OCI-LY7 (cell line): Measurements from ENCODE around the gene CENPQ. TPM values are rescaled to one million over a fixed set of nuclear protein-coding genes. Genes with fewer than 3 reads are reported as not detected.

ENCODE experiments used
- BruUV-seq: library from RNA; stranded (reverse); fragments of 400-500 nt; replicated peaks from 2 replicates; lab custom pipeline; 2021; lab: Mats Ljungman, UMichigan
- CTCF ChIA-PET: fragments of 300-600 bp; sonication (Branson Sonifier 250); formaldehyde crosslinking; loops from one replicate; lab custom pipeline; 2022; ENCODE audit warnings: antibody characterized with exemption; ENCODE audit not compliant: unreplicated experiment; lab: Charles Lee
- POLR2A ChIA-PET: fragments of 300-600 bp; sonication (Branson Sonifier 250); formaldehyde crosslinking; loops from one replicate; lab custom pipeline; 2022; ENCODE audit warnings: antibody characterized with exemption; lab: Charles Lee
- DNase-seq: peaks from one replicate; pipeline ENCODE4 v3.0.0-alpha.2; 2015; ENCODE audit warnings: low spot score
- H2AFZ ChIP-seq: fragments of 200-600 bp; sonication (generic), shearing (Covaris generic); 2 replicates; pipeline ENCODE4 v1.6.1; 2014; ENCODE audit warnings: mild to moderate bottlenecking, antibody characterized with exemption, low read length, moderate library complexity
- H3K27ac ChIP-seq: fragments of 200-600 bp; sonication (generic); 2 replicates; pipeline ENCODE4 v1.5.1; 2014; ENCODE audit warnings: mixed run types, low read depth, mild to moderate bottlenecking, moderate library complexity, low read length, inconsistent platforms; ENCODE audit not compliant: poor library complexity, severe bottlenecking
- H3K36me3 ChIP-seq: fragments of 200-600 bp; sonication (generic); 2 replicates; pipeline ENCODE4 v1.6.1; 2014; ENCODE audit warnings: mild to moderate bottlenecking, antibody characterized with exemption, low read length, moderate library complexity, mixed read lengths; ENCODE audit not compliant: insufficient read depth
- H3K4me1 ChIP-seq: fragments of 200-600 bp; sonication (generic); 2 replicates; pipeline ENCODE4 v1.5.1; 2014; ENCODE audit warnings: mild to moderate bottlenecking, low read length; ENCODE audit not compliant: insufficient read depth, poor library complexity, severe bottlenecking
- H3K4me2 ChIP-seq: fragments of 200-600 bp; sonication (generic); 2 replicates; pipeline ENCODE4 v1.6.1; 2014; ENCODE audit warnings: mild to moderate bottlenecking, low read length
- H3K4me3 ChIP-seq: fragments of 200-600 bp; sonication (generic); 2 replicates; pipeline ENCODE4 v1.5.1; 2014; ENCODE audit warnings: mild to moderate bottlenecking, low read depth, low read length; ENCODE audit not compliant: poor library complexity, severe bottlenecking
- H3K79me2 ChIP-seq: fragments of 200-600 bp; sonication (generic); 2 replicates; pipeline ENCODE4 v1.6.1; 2016; ENCODE audit warnings: low read depth, mild to moderate bottlenecking, low read length, moderate library complexity, mixed read lengths; ENCODE audit not compliant: insufficient read depth
- H3K9me2 ChIP-seq: fragments of 200-600 bp; sonication (generic); 2 replicates; pipeline ENCODE4 v1.6.1; 2016; ENCODE audit warnings: mild to moderate bottlenecking, low read length, mixed read lengths; ENCODE audit not compliant: insufficient read depth
- H3K9me3 ChIP-seq: fragments of 200-600 bp; sonication (generic); 2 replicates; pipeline ENCODE4 v1.6.1; 2014; ENCODE audit warnings: mild to moderate bottlenecking, mixed run types, low read length, mixed read lengths
- H4K20me1 ChIP-seq: fragments of 200-600 bp; sonication (generic); 2 replicates; pipeline ENCODE4 v1.6.1; 2014; ENCODE audit warnings: mild to moderate bottlenecking, antibody characterized with exemption, low read length, moderate library complexity, mixed read lengths; ENCODE audit not compliant: insufficient read depth
- CTCF ChIP-seq: fragments of 200-600 bp; sonication (generic); conservative IDR thresholded peaks from 2 replicates; pipeline ENCODE4 v1.5.1; 2014; ENCODE audit warnings: mild to moderate bottlenecking, antibody characterized with exemption, low read length, moderate library complexity, mixed read lengths
- EZH2phosphoT487 ChIP-seq: fragments of 200-600 bp; sonication (generic); IDR thresholded peaks from 2 replicates; pipeline ENCODE4 v1.6.1; 2018; ENCODE audit warnings: low read depth, borderline replicate concordance, mild to moderate bottlenecking, mixed run types, antibody characterized with exemption, low read length, moderate library complexity, mixed read lengths
- intact Hi-C: fragments of 100-400 bp; cut with micrococcal nuclease; formaldehyde crosslinking; loops from one replicate; pipeline ENCODE4 v1.10.0; 2022; ENCODE audit not compliant: unreplicated experiment
- total RNA-seq, 2 experiments: library from RNA; depleted of rRNA in 1 of 2; stranded (reverse); fragments of >200 nt in 1 of 2; shearing (Covaris generic) in 1 of 2; gene quantifications; 2 replicates each; pipeline ENCODE4 v1.2.3, GENCODE V29; 2014 to 2022

The CENPQ gene
- total RNA-seq, 2 experiments from 2014 or later, result 7.4 to 10.4 TPM

GRCh38 chr6:49416195-49416594, 47.0 kb upstream of the CENPQ start:
- H3K79me2 ChIP-seq, result no peaks in the 10 kb centered on the region
- H3K27ac ChIP-seq, result no peak overlapping the region
- DNase-seq, result no peak
- H3K9me3 ChIP-seq, result no peaks in the 10 kb centered on the region
- H3K4me3 ChIP-seq, result no peak overlapping the region
- intact Hi-C loops, result no loop called here
- H3K4me1 ChIP-seq, result no peaks in the 10 kb centered on the region
- no peak overlapping the region for H3K4me2 ChIP-seq
- ChIA-PET POLR2A (no interaction called here), CTCF (no interaction called here)
- no peak for TF ChIP-seq EZH2phosphoT487
- no peak for TF ChIP-seq CTCF
- no peaks in the 10 kb centered on the region for H4K20me1 ChIP-seq
- H3K36me3 ChIP-seq, result no peaks in the 10 kb centered on the region
- no peak overlapping the region for H2AFZ ChIP-seq
- BruUV-seq, result no TSS peak
- no peaks in the 10 kb centered on the region for H3K9me2 ChIP-seq

DNA sequence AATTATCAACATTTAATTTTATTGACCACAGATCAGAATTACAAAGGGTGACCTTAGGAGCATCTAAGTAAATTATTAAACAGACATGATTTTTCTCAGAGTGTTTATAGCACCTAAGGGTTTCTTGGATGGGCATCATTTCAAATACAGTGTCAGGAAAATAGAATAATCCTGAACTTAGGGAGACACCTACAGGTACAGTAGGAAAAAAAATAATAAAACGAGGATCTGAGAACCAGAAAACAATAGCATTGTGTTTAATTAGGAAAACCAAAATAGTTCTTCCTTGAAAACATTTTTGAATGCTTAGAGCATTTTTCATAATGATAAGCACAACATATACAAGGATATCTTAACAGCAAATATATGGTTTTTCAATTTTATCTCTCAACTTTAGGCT, 39.4 kb upstream of the CENPQ start:
- Histone ChIP-seq H3K36me3 (no peaks in the 10 kb centered on the region), H3K4me3 (no peak overlapping the region), H3K4me2 (no peak overlapping the region), H3K27ac (no peak overlapping the region), H3K9me3 (no peaks in the 10 kb centered on the region), H3K79me2 (no peaks in the 10 kb centered on the region), H4K20me1 (no peaks in the 10 kb centered on the region), H2AFZ (no peak overlapping the region), H3K9me2 (no peaks in the 10 kb centered on the region), H3K4me1 (no peaks in the 10 kb centered on the region)
- ChIA-PET POLR2A (no interaction called here), CTCF (no interaction called here)
- peak; percentile 36 for TF ChIP-seq CTCF
- no peak for TF ChIP-seq EZH2phosphoT487
- intact Hi-C loops, result no loop called here
- BruUV-seq, result no TSS peak
- no peak for DNase-seq

- Histone ChIP-seq H3K4me1 (no peaks in the 10 kb centered on the region), H3K4me3 (no peak overlapping the region), H3K4me2 (no peak overlapping the region), H3K27ac (no peak overlapping the region), H3K9me3 (no peaks in the 10 kb centered on the region), H3K36me3 (peaks cover 34% of the 10 kb centered on the region), H3K9me2 (no peaks in the 10 kb centered on the region), H2AFZ (no peak overlapping the region), H4K20me1 (no peaks in the 10 kb centered on the region), H3K79me2 (no peaks in the 10 kb centered on the region)
- intact Hi-C loops, result no loop called here
- no peak for DNase-seq
- POLR2A ChIA-PET, result no interaction called here
- BruUV-seq, result no TSS peak
- no peak for TF ChIP-seq EZH2phosphoT487
- CTCF ChIA-PET, result no interaction called here
Measured at GRCh38 chr6:49430187-49430586, 33.0 kb upstream of the CENPQ start.
